K562 (cell line): ENCODE measurements around the gene NDUFC2. TPM values are rescaled to one million over a fixed set of nuclear protein-coding genes. Genes with fewer than 3 reads are reported as not detected.
"Not testable (repeated sequence)": the region's sequence is repeated elsewhere in the genome, so short reads cannot be mapped to it uniquely, and the experiment has no call there.

ENCODE experiments used
- ATAC-seq: fragments of 200-7000 bp; cut with Tn5 transposase; 3 replicates; pipeline ENCODE4 v1.9.1; 2020; ENCODE audit warnings: moderate library complexity
- BruUV-seq: library from RNA; stranded (reverse); fragments of 400-500 nt; replicated peaks from 2 replicates; lab custom pipeline; 2021; lab: Mats Ljungman, UMichigan
- CTCF ChIA-PET: fragments of 300-600 bp; formaldehyde crosslinking; extraction: SDS; loops from one replicate; lab custom pipeline; 2021; ENCODE audit warnings: low intra/inter-chr PET ratio; lab: Yijun Ruan, JAX
- POLR2A ChIA-PET: fragments of 300-600, 350-650 bp; sonication (Branson Sonifier 250); formaldehyde crosslinking; extraction: SDS; loops from one replicate; lab custom pipeline; 2021; ENCODE audit warnings: antibody characterized with exemption, inconsistent platforms; lab: Yijun Ruan, JAX
- DNase-seq, 4 experiments: peaks; one replicate each; pipeline versions ENCODE4 v3.0.0 to v3.0.0-alpha.2; 2011 to 2018; ENCODE audit warnings: low spot score in 3 of 4, mixed read lengths in 3 of 4; ENCODE audit errors: extremely low read depth in 1 of 4
- FAIRE-seq: peaks from 2 replicates; lab custom pipeline; 2011; peaks lifted over from hg19 to GRCh38; lab: Jason Lieb, UNC
- H2AFZ ChIP-seq: 2 replicates; pipeline ENCODE4 v1.6.0; 2011; ENCODE audit warnings: low read depth, low read length, control low read depth, inconsistent platforms
- H3K27ac ChIP-seq: fragments of 200-600 bp; 3 replicates; pipeline ENCODE4 v1.8.0; 2011; ENCODE audit warnings: low read depth, mild to moderate bottlenecking, control low read depth, inconsistent platforms, low read length, moderate library complexity, mixed read lengths; ENCODE audit errors: extremely low read depth
- H3K27me3 ChIP-seq, 2 experiments: fragments of 300-600 bp in 1 of 2; 2 replicates in 1 of 2; 3 replicates in 1 of 2; pipeline versions ENCODE4 v1.6.0 to v1.8.0; 2011; ENCODE audit warnings: inconsistent platforms in 2 of 2, low read length in 2 of 2, mild to moderate bottlenecking in 1 of 2, mixed read lengths in 1 of 2, moderate library complexity in 1 of 2; ENCODE audit not compliant: control insufficient read depth in 2 of 2, insufficient read depth in 2 of 2
- H3K36me3 ChIP-seq: fragments of 300-600 bp; 3 replicates; pipeline ENCODE4 v1.8.0; 2011; ENCODE audit warnings: mild to moderate bottlenecking, low read length, inconsistent platforms; ENCODE audit not compliant: control insufficient read depth, insufficient read depth
- H3K4me1 ChIP-seq, 2 experiments: fragments of 200-600 bp in 1 of 2; replicated peaks in 1 of 2; 2 replicates in 1 of 2; 3 replicates in 1 of 2; pipeline versions ENCODE4 v1.5.1 to v1.8.0; 2011; ENCODE audit warnings: inconsistent platforms in 2 of 2, low read length in 2 of 2, mild to moderate bottlenecking in 1 of 2, mixed read lengths in 1 of 2, moderate library complexity in 1 of 2; ENCODE audit not compliant: control insufficient read depth in 2 of 2, insufficient read depth in 2 of 2
- H3K4me2 ChIP-seq: 2 replicates; pipeline ENCODE4 v1.6.1; 2011; ENCODE audit warnings: low read length, control low read depth, inconsistent platforms, mixed read lengths; ENCODE audit not compliant: insufficient read depth
- H3K4me3 ChIP-seq: fragments of 200-600 bp; sonication (generic), shearing (Covaris generic); 2 replicates; pipeline ENCODE4 v1.5.1; 2016; ENCODE audit warnings: control low read depth, inconsistent platforms
- H3K79me2 ChIP-seq: fragments of 200-600 bp; 3 replicates; pipeline ENCODE4 v1.8.0; 2011; ENCODE audit warnings: low read length, inconsistent platforms; ENCODE audit not compliant: control insufficient read depth, insufficient read depth
- H3K9ac ChIP-seq, 2 experiments: 2 replicates each; pipeline versions ENCODE4 v1.6.0 to v1.6.1; 2011; ENCODE audit warnings: low read depth in 2 of 2, low read length in 2 of 2, control low read depth in 1 of 2, inconsistent platforms in 1 of 2, mild to moderate bottlenecking in 1 of 2, mixed read lengths in 1 of 2; ENCODE audit not compliant: insufficient read depth in 1 of 2
- H3K9me1 ChIP-seq: one replicate; pipeline ENCODE4 v1.6.0; 2011; ENCODE audit warnings: inconsistent platforms, mild to moderate bottlenecking, low read length, moderate library complexity; ENCODE audit not compliant: control insufficient read depth, insufficient read depth
- H3K9me3 ChIP-seq: replicated peaks from 2 replicates; pipeline ENCODE4 v1.5.1; 2011; ENCODE audit warnings: low read depth, low read length, inconsistent platforms; ENCODE audit not compliant: control insufficient read depth, insufficient read depth
- H4K20me1 ChIP-seq: replicated peaks from 2 replicates; pipeline ENCODE4 v1.6.1; 2011; ENCODE audit warnings: low read length, inconsistent platforms, mixed read lengths; ENCODE audit not compliant: control insufficient read depth, insufficient read depth
- ATF7 ChIP-seq: fragments of 450-650 bp; IDR thresholded peaks from 2 replicates; pipeline ENCODE4 v1.7.1; 2014; ENCODE audit warnings: mild to moderate bottlenecking, moderate library complexity
- FOXK2 ChIP-seq, 2 experiments: fragments of 450-650 bp; IDR thresholded peaks in 1 of 2; conservative IDR thresholded peaks in 1 of 2; 2 replicates each; pipeline ENCODE4 v1.6.1; 2016; ENCODE audit warnings: low read depth in 2 of 2, mild to moderate bottlenecking in 1 of 2
- TOE1 ChIP-seq, 2 experiments: fragments of 450-650 bp in 1 of 2; sonication (generic) in 1 of 2; formaldehyde crosslinking in 1 of 2; IDR thresholded peaks; 2 replicates each; pipeline versions ENCODE4 v1.7.1 to v1.8.0; 2016 to 2022; ENCODE audit warnings: borderline replicate concordance in 2 of 2, mild to moderate bottlenecking in 2 of 2, antibody characterized with exemption in 1 of 2, inconsistent platforms in 1 of 2, low read depth in 1 of 2, missing genetic modification reagents in 1 of 2, moderate library complexity in 1 of 2
- ZNF316 ChIP-seq: fragments of 450-650 bp; IDR thresholded peaks from 2 replicates; pipeline ENCODE4 v1.6.1; 2016
- WGBS: fragments of 100-300 bp; shearing (Covaris generic); methylation state at CpG from one replicate; pipeline ENCODE4 v1.1.6; 2016; ENCODE audit warnings: low coverage, mixed read lengths; ENCODE audit not compliant: insufficient coverage; ENCODE audit errors: missing lambda C conversion rate; 5-methylcytosine and 5-hydroxymethylcytosine counted together
- in situ Hi-C: fragments of 300-500 bp; cut with MboI; formaldehyde crosslinking; loops from 4 replicates; pipeline ENCODE4 v1.15.0; 2018; ENCODE audit warnings: inconsistent platforms, mixed read lengths
- intact Hi-C: fragments of 100-400 bp; cut with micrococcal nuclease; formaldehyde crosslinking; loops from 2 replicates; pipeline ENCODE4 v1.14.2; 2022
- polyA plus RNA-seq, 8 experiments: library from polyadenylated mRNA; depleted of rRNA in 4 of 8; stranded (reverse) in 5 of 8; unstranded in 3 of 8; fragments of >200 nt; fragmentation: Nextera tagmentation in 2 of 8; fragmentation: Illumina TruSeq in 1 of 8; extraction: Ambion mirVana in 2 of 8; extraction: Trizol in 1 of 8; gene quantifications; 2 replicates each; pipeline versions ENCODE4 v1.2.1 to v1.2.3, GENCODE V29; 2011 to 2014; ENCODE audit warnings: inconsistent platforms in 1 of 8, missing spikeins in 1 of 8
- total RNA-seq, 7 experiments: library from RNA; depleted of rRNA in 6 of 7; stranded (reverse); fragments of >200 nt in 6 of 7; fragmentation: Illumina TruSeq in 2 of 7; extraction: Trizol in 2 of 7; gene quantifications; 2 replicates each; pipeline versions ENCODE4 v1.2.1 to v1.2.3, GENCODE V29; 2011 to 2021; ENCODE audit warnings: low replicate concordance in 1 of 7
- TF ChIP-seq, protein P1 (sequence below), 2 experiments: fragments of 450-650 bp in 1 of 2; sonication (generic) in 1 of 2; formaldehyde crosslinking in 1 of 2; IDR thresholded peaks in 1 of 2; conservative IDR thresholded peaks in 1 of 2; 2 replicates each; pipeline versions ENCODE4 v1.6.1 to v1.8.1; 2016 to 2023; ENCODE audit warnings: mild to moderate bottlenecking in 2 of 2, moderate library complexity in 2 of 2, inconsistent platforms in 1 of 2, missing genetic modification reagents in 1 of 2
- TF ChIP-seq, protein P2 (sequence below): sonication (generic); formaldehyde crosslinking; IDR thresholded peaks from 2 replicates; pipeline ENCODE4 v1.9.0; 2022; ENCODE audit warnings: mild to moderate bottlenecking, missing genetic modification reagents

NDUFC2 gene
- total and polyA plus RNA-seq, 9 of the 15 experiments (the other 6 are each of a cell fraction or from before 2014, with no cell fraction given), result 168 to 1,119 (median 442) TPM

DNA sequence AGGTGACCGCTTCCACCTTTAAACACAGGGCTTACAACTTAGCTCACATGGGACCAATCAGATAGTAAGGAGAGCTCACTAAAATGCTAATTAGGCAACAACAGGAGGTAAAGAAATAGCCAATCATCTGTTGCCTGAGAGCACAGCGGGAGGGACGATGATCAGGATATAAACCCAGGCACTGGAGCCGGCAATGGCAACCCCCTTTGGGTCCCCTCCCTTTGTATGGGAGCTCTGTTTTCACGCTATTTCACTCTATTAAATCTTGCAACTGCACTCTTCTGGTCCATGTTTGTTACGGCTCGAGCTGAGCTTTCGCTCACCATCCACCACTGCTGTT is 38.3 kb downstream of the NDUFC2 start:
- H3K79me2 ChIP-seq; H3K9me3 ChIP-seq; TF ChIP-seq TOE1 (CRISPR knock-in tag; IDR thresholded peaks at IDR 0.05; ENCODE audit: borderline replicate concordance, low read depth): not testable (repeated sequence)
- intact Hi-C loops, result loop anchor here (10.0 kb wide), 1 partner anchor 387 kb away; no protein-coding TSS in a partner anchor
- peak overlapping the region; percentile 71 for H3K4me2 ChIP-seq
- POLR2A ChIA-PET, result interaction anchor here (0.8 to 1.2 kb wide), 5 partner anchors 10 to 147 kb away, joined by 3 to 5 read pairs (median 3); partner anchors contain the start of gene KCTD21
- TF ChIP-seq ATF7 (peak; percentile 14; the same call in 1 of the 2 replicates), ZNF316 (peak; percentile 40; the same call in 1 of the 2 replicates), TOE1 (IDR thresholded peaks at IDR 0.05; ENCODE audit: borderline replicate concordance) (peak; percentile 38; the same call in 1 of the 2 replicates), FOXK2 (conservative IDR thresholded peaks at IDR 0.05 in 1 of 2, IDR thresholded peaks at IDR 0.05 in 1 of 2; ENCODE audit: low read depth in 2 of 2) (0 out of 4 replicates have a peak, but pooled peaks of 1 of the 2 experiments have one; percentile 39)
- TF ChIP-seq, protein P1, sequence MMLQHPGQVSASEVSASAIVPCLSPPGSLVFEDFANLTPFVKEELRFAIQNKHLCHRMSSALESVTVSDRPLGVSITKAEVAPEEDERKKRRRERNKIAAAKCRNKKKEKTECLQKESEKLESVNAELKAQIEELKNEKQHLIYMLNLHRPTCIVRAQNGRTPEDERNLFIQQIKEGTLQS (IDR thresholded peaks at IDR 0.05), result peak; percentile 55; the same call in 1 of the 2 replicates
- TF ChIP-seq, protein P1 (CRISPR knock-in tag; conservative IDR thresholded peaks at IDR 0.05), result not testable (repeated sequence)
- TF ChIP-seq, protein P2, sequence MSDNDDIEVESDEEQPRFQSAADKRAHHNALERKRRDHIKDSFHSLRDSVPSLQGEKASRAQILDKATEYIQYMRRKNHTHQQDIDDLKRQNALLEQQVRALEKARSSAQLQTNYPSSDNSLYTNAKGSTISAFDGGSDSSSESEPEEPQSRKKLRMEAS (CRISPR knock-in tag), result 0 out of 2 replicates have a peak, but pooled peaks have one; percentile 27
- TF ChIP-seq, all 486 proteins: peak for 6; not testable (repeated sequence) for 480
- H3K36me3 ChIP-seq, CTCF ChIA-PET, H3K9me1 ChIP-seq, in situ Hi-C loops, BruUV-seq, H3K4me3 ChIP-seq, H4K20me1 ChIP-seq, FAIRE-seq, H3K27me3 ChIP-seq: not testable (repeated sequence)
- Histone ChIP-seq H3K4me1 (peaks cover 31 to 33% of the 10 kb centered on the region in 2 experiments), H3K27ac (peak overlapping the region; percentile 75; the same call in 2 of the 3 replicates), H2AFZ (peak overlapping the region; percentile 95), H3K9ac (0 out of 4 replicates have a peak overlapping the region, but pooled peaks of 1 of the 2 experiments have one; percentile 4)
- ATAC-seq (peak; percentile 27), DNase-seq (peak in 1 of 4 experiments; percentile 59)
- WGBS, result 48% methylated on average over 8 of the region's 8 CpGs
